Vagina (tissue), 2 donors: ENCODE data around the gene ERO1B. TPM values are rescaled to one million over a fixed set of nuclear protein-coding genes. Genes with fewer than 3 reads are reported as not detected.

Source experiments
- DNase-seq, 2 donors: peaks; one replicate each; pipeline ENCODE4 v3.0.0-alpha.2; 2017; ENCODE audit errors: extremely low spot score in 2 of 2
- H3K27ac ChIP-seq: fragments of 200-600 bp; sonication (generic); one replicate; pipeline ENCODE4 v1.5.1; 2019
- H3K27me3 ChIP-seq: fragments of 200-600 bp; sonication (generic); one replicate; pipeline ENCODE4 v1.5.1; 2019
- H3K36me3 ChIP-seq, 2 donors: fragments of 200-600 bp; sonication (generic); one replicate each; pipeline ENCODE4 v1.5.1; 2017 to 2019
- H3K4me1 ChIP-seq: fragments of 200-600 bp; sonication (generic); one replicate; pipeline ENCODE4 v1.5.1; 2019
- H3K4me3 ChIP-seq, 2 donors: fragments of 200-600 bp; sonication (generic); 1 replicate in 1 of 2; 2 replicates in 1 of 2; pipeline ENCODE4 v1.5.1; 2016 to 2019
- H3K9me3 ChIP-seq: fragments of 200-600 bp; sonication (generic); one replicate; pipeline ENCODE4 v1.5.1; 2019
- POLR2A ChIP-seq, 2 donors: fragments of 450-650 bp; IDR thresholded peaks; one replicate each; pipeline ENCODE4 v1.6.1; 2017; ENCODE audit warnings: antibody characterized with exemption in 2 of 2, mild to moderate bottlenecking in 2 of 2, moderate library complexity in 2 of 2
- POLR2AphosphoS5 ChIP-seq, 2 donors: sonication (generic); formaldehyde crosslinking; IDR thresholded peaks; one replicate each; pipeline ENCODE4 v1.9.0; 2017; ENCODE audit warnings: antibody characterized with exemption in 2 of 2, mild to moderate bottlenecking in 2 of 2, low read depth in 1 of 2; ENCODE audit not compliant: insufficient read depth in 1 of 2
- intact Hi-C: fragments of 100-400 bp; cut with DNase I; formaldehyde crosslinking; loops from one replicate; pipeline ENCODE4 v1.15.1; 2023
- total RNA-seq: library from RNA; depleted of rRNA; stranded (reverse); fragments of >200 nt; gene quantifications from one replicate; pipeline ENCODE4 v1.2.3, GENCODE V29; 2016
- TF ChIP-seq, protein P1 (sequence below), 3 experiments: fragments of 450-650 bp in 2 of 3; fragments of 200-600 bp in 1 of 3; sonication (generic) in 1 of 3; IDR thresholded peaks; one replicate each; pipeline ENCODE4 v1.5.1; 2017 to 2019; ENCODE audit warnings: antibody characterized with exemption in 3 of 3, mild to moderate bottlenecking in 2 of 3, moderate library complexity in 2 of 3

The ERO1B gene
- total RNA-seq, 1 donor from 2014 or later, result 10.3 TPM

DNA sequence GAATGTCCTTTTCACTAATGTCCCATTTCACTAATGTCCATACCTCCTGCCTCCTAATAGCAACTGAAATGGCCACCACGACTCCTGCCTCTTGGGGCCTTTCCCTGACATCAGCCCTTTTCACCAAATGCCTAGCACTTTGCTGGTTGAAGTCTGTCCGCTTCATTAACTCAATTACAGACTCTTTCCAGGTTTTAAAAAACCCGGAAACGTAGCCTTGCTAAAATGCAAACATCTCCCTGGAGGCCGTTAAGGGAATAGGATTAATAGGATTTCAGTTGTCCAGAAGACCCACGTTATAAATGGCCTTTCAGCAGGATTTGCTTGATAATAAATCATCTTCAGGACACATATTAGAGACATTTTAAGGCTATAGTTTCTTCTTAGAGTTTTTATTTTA, 25.7 kb upstream of the ERO1B start:
- Histone ChIP-seq H3K27me3 (no peaks in the 10 kb centered on the region), H3K4me1 (no peaks in the 10 kb centered on the region), H3K4me3 (no peak overlapping the region), H3K36me3 (no peaks in the 10 kb centered on the region), H3K27ac (no peak overlapping the region), H3K9me3 (no peaks in the 10 kb centered on the region)
- intact Hi-C loops, result no loop called here
- DNase-seq, result no peak
- TF ChIP-seq POLR2AphosphoS5 (IDR thresholded peaks at IDR 0.05; ENCODE audit: insufficient read depth in 1 of 2, low read depth in 1 of 2) (no peak), POLR2A (IDR thresholded peaks at IDR 0.05) (no peak)
- TF ChIP-seq, protein P1, sequence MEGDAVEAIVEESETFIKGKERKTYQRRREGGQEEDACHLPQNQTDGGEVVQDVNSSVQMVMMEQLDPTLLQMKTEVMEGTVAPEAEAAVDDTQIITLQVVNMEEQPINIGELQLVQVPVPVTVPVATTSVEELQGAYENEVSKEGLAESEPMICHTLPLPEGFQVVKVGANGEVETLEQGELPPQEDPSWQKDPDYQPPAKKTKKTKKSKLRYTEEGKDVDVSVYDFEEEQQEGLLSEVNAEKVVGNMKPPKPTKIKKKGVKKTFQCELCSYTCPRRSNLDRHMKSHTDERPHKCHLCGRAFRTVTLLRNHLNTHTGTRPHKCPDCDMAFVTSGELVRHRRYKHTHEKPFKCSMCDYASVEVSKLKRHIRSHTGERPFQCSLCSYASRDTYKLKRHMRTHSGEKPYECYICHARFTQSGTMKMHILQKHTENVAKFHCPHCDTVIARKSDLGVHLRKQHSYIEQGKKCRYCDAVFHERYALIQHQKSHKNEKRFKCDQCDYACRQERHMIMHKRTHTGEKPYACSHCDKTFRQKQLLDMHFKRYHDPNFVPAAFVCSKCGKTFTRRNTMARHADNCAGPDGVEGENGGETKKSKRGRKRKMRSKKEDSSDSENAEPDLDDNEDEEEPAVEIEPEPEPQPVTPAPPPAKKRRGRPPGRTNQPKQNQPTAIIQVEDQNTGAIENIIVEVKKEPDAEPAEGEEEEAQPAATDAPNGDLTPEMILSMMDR (IDR thresholded peaks at IDR 0.05), result no peak

DNA sequence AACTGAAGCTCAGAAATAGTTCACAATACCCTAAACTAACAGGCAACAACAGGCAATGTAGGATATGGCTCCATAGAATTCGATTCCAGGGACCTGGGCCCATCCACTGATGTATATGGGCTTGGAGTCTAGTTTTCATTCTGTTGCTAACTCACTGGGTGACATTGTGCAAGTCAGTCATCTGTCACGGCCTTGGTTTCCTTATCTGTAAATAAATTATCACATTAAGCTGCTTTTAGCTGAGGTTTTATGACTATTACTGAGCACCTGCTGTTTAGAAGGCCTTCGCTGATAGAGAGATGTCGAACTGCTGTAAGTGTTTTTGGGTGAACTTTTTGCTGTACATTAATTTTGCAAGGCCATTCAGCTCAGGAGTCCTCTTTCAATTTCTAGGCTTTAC, 22.9 kb upstream of the ERO1B start:
- TF ChIP-seq, protein P1 (IDR thresholded peaks at IDR 0.05), result no peak
- TF ChIP-seq POLR2AphosphoS5 (IDR thresholded peaks at IDR 0.05; ENCODE audit: insufficient read depth in 1 of 2, low read depth in 1 of 2), result no peak
- TF ChIP-seq POLR2A (IDR thresholded peaks at IDR 0.05), result no peak
- Histone ChIP-seq H3K9me3 (no peaks in the 10 kb centered on the region), H3K36me3 (no peaks in the 10 kb centered on the region), H3K27me3 (no peaks in the 10 kb centered on the region), H3K27ac (no peak overlapping the region), H3K4me3 (no peak overlapping the region), H3K4me1 (no peaks in the 10 kb centered on the region)
- intact Hi-C loops, result no loop called here
- DNase-seq, result no peak

DNA sequence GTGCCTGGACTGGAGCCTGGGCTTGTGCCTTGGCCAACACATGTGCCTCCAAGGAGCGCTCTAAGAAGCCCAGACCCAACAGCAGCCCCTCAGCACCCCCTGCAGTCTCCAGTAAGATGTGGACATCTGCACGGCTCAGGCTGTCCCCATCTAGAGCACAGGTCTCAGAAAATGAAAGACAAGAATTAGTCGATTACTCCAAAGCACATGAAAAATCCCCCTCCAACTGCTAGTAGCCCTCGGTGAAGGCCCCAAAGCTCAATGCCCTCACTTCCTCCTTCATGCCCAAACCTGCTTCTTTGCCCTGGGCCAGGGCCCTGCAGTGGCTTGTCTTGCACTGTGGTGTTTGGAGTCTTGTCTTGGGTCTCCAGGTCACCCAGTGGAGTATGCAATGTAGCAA, 21.9 kb upstream of the ERO1B start:
- intact Hi-C loops, result no loop called here

DNA sequence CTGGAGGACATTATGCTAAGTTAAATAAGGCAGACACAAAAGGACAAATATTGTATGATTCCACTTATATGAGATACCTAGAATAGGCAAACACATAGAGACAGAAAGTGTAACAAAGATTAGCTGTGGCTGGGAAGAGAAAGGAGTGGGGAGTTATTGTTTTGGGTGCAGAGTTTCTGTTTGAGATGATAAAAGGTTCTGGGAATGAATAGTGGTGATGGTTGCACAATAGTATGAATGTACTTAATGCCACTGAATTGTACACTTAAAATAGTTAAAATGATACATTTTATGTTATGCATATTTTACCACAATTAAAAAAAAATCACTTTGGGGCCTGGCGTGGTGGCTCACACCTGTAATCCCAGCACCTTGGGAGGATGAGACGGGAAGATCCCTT, 21.2 kb upstream of the ERO1B start:
- no peak overlapping the region for H3K27ac ChIP-seq
- no peak overlapping the region for H3K4me3 ChIP-seq

More for the DNA sequence above, 21.9 kb upstream of the ERO1B start:
- Histone ChIP-seq H3K27me3 (no peaks in the 10 kb centered on the region), H3K9me3 (no peaks in the 10 kb centered on the region), H3K27ac (no peak overlapping the region), H3K36me3 (no peaks in the 10 kb centered on the region), H3K4me1 (no peaks in the 10 kb centered on the region), H3K4me3 (no peak overlapping the region)
- no peak for DNase-seq
- TF ChIP-seq POLR2A (IDR thresholded peaks at IDR 0.05) (no peak), POLR2AphosphoS5 (IDR thresholded peaks at IDR 0.05; ENCODE audit: insufficient read depth in 1 of 2, low read depth in 1 of 2) (no peak)
- TF ChIP-seq, protein P1 (IDR thresholded peaks at IDR 0.05), result no peak

DNA sequence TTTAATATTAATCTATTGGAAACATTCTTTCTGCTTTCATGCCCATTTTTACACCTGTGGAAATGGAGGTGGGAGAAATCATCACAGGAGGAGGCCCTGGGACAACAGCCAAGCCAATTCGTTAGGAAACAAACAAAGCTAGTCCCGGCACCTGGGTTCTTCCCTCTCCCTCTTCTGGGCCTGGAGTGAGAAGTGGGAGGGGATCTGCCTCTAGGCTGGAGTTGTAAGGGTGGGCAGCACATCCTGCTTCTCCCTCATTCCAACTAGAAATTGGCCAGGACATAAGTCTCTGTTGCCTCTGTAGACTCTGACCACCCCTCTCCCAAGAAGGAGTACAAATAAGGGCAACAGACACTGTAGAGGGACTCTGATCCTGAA, 20.2 kb upstream of the ERO1B start:
- DNase-seq, result no peak
- TF ChIP-seq POLR2A (IDR thresholded peaks at IDR 0.05), result no peak
- no peak for TF ChIP-seq POLR2AphosphoS5 (IDR thresholded peaks at IDR 0.05; ENCODE audit: insufficient read depth in 1 of 2, low read depth in 1 of 2)
- TF ChIP-seq, protein P1 (IDR thresholded peaks at IDR 0.05), result no peak
- Histone ChIP-seq H3K4me3 (no peak overlapping the region), H3K4me1 (no peaks in the 10 kb centered on the region), H3K27ac (no peak overlapping the region), H3K27me3 (no peaks in the 10 kb centered on the region), H3K9me3 (no peaks in the 10 kb centered on the region), H3K36me3 (no peaks in the 10 kb centered on the region)
- intact Hi-C loops, result no loop called here

More for the DNA sequence above, 21.2 kb upstream of the ERO1B start:
- no peak for TF ChIP-seq POLR2A (IDR thresholded peaks at IDR 0.05)
- no peak for TF ChIP-seq POLR2AphosphoS5 (IDR thresholded peaks at IDR 0.05; ENCODE audit: insufficient read depth in 1 of 2, low read depth in 1 of 2)
- TF ChIP-seq, protein P1 (IDR thresholded peaks at IDR 0.05), result no peak
- intact Hi-C loops, result no loop called here
- Histone ChIP-seq H3K36me3 (no peaks in the 10 kb centered on the region), H3K27me3 (no peaks in the 10 kb centered on the region), H3K9me3 (no peaks in the 10 kb centered on the region), H3K4me1 (no peaks in the 10 kb centered on the region)
- no peak for DNase-seq
